HG02571 (cell line): ENCODE results near the gene TEX30.
"Not testable (repeated sequence)": the region's sequence is repeated elsewhere in the genome, so short reads cannot be mapped to it uniquely, and the experiment has no call there.

ENCODE experiments used
- ATAC-seq: cut with Tn5 transposase; IDR thresholded peaks from one replicate; pipeline ENCODE4 v1.9.1; 2021; ENCODE audit warnings: mild to moderate bottlenecking, moderate library complexity; ENCODE audit not compliant: unreplicated experiment

TEX30 gene

DNA sequence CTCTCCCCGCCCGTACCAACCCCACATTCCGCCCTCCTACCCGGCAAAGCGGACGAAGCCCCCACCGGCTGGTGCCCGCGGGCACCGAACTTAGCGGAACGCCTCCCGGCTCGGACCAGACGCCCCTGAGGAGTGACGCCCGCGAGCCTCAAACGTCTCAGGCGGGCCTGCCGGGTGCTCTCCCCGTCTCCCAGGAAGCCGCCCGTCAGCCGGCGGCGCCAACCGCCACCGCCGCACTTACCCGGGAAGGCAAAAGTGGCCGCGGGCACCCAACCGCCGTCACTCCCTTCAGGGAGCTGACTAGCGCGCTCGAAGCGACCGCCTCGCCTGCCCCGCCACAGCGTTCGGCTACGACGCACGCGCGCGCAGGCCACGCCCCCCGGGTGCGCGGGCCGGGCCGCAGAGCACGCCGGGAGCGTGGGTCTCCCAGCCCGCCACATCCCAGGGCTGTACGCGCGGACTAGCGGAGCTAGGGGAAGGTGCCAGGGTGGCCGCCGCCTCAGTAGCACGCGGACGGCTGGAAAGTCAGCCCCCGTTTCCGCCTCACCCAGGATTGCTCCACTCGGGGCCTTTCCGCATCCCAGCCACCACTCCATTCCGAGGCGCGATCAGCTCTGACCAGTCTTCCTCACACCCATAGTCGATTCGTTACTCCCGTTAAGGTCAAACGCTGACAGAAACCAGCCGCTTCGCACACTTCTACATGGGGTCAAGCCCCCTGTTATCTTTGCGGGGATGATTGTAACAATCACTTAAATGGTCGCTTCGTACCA lies at the start of gene TEX30:
Gene TEX30, minus strand, starts transcription at position 346 of the 773 bp plus-strand sequence. CDS start 3,760 bp downstream, outside the sequence.
- peak; percentile 94 for ATAC-seq

DNA sequence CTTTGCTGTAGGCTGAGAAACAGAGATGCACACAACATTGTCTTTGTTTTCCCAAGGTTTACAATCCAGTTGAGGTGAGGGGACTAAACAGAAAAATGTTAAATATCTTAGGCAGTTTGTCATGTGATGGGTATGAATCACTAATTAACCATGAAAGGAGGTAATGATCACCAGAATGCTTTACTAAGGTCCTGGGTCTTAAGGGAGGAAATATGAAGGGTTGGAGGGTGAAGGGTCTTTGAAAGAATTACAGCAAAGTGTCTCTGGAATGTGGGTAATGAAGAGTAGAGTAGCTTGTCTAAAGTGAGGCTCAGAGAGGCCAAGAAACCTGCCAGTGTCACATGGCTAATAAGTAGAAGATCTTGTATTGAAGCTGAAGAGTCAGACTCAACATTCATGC lies 44.3 kb upstream of the TEX30 start:
- no peak for ATAC-seq

DNA sequence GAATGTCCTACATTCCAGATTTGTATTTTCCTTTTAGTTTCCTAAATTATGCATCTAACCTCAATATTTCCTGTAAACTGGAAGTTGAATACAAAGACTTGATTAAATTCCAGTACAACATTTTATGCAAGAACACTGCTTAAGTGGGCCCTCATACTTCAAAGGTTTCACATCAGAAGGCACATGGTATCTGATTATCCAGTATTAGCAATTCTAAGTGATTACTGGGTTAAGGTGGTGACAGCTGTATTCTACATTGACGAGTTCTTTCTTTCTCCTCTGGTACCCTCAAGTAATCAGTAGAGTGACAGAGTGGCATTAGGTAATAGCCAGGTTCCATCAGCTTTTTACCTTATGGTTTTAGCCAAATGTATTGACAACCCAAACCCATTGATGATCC lies 43.7 kb upstream of the TEX30 start:
- ATAC-seq = no peak

DNA sequence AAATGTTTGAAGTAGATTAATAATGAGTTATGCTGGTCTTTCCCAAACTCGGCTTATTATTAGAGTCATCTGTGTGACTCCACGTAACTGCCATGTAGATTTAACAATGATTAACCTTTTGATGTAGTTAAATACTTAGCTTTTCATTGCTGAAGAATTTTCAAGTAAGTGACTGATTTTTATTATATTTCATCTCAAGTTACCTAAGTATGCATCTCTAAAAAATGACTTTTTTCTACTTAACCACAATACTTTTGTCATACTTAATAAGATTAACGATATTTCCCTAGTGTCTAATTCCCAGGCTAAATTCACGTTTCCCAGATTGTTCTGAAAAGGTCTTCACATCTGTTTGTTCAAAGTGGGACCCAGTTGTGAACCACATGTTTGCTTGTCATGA lies 43.1 kb upstream of the TEX30 start:
- ATAC-seq = no peak

DNA sequence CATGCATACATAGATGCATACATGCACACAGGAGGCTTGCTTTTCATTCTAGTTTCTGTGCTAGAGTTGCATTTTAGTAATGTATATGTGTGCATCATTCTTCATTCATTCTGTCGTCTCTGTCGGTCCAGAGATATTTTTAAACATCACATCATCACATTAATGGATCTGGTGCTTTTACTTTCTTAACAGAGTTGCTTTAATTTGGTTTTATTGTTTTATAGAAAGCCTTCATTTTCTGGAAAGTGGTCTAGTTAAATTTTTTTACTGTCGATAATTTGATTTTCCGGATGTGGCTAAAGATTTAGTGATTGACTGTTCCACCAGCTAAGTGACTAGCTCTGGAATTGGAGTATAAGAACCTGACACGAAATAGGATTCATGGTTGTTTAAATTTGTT lies 42.2 kb upstream of the TEX30 start:
- no peak for ATAC-seq

DNA sequence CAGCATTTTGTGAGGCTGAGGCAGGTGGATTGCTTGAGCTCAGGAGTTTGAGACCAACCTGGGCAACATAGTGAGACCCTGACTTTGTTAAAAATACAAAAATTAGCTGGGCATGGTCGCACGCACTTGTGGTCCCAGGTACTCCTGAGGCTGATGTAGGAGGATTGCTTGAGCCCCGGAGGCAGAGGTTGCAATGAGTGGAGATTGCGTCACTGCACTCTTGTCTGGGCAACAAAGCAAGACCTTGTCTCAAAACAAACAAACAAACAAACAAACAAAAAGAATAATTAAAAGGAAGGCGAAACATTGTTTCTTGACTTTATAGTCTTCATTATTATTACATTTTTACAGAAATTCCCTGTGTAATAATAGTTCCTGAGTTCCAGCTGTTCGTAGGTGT lies 41.2 kb upstream of the TEX30 start:
- ATAC-seq = no peak

DNA sequence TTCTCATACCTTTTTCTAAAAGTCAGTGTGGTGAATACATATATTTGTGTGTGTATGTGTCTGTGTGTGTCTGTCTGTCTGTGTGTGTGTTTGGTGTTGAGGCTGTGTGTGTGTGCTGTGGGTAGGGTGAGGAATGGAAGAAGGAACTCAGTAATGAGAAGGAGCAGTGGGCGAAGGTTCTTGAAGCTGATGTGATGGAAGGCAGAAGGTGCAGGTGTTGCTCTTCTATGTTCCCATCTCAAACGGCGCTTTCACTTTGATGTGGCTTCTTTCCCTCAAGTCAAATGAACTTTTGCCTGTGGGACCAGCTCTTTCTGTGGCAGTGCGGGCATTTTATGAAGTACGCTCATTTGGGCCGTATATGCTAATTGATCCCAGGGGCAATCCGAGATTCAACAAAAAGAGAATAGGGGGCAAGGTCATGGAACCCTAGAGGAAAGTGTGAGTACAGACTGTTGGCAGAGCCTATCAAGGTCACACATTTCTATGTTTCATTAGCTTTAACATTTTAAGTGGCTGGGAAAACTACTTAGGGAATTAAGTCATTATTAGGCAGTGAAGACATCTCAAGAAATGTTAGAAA lies 40.5 kb upstream of the TEX30 start:
- ATAC-seq = peak; percentile 80

DNA sequence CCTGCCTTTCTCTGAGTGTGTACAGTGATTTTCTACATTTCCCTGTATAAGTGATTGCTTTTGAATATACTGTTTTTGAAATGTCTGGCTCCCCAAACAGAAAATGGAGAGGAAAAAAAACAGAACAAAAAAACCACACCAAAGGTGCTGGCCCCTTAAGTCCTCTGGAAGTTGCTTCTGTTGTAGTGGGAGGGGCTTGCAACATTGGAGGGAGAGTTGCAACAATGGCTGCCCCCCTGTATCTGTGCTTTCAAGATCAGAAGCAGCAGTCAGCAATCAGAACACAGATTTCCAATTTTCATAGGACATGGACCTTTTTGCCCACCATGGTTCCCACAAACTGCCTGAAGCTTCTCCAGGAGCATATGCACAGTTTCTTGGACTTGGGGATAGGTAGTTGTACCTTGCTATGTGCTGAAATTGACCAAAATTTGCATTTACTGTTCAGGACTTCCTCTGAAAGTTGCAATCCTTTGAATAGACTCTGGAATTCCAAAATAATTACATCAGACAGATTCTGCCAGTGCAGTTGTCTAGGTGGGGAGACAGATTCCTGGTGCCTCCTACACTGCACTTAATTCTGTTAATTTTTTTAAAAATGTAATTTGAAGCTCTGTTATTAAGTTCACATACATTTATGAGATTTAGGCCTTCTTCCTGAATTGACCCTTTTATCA lies 39.2 kb upstream of the TEX30 start:
- no peak for ATAC-seq

DNA sequence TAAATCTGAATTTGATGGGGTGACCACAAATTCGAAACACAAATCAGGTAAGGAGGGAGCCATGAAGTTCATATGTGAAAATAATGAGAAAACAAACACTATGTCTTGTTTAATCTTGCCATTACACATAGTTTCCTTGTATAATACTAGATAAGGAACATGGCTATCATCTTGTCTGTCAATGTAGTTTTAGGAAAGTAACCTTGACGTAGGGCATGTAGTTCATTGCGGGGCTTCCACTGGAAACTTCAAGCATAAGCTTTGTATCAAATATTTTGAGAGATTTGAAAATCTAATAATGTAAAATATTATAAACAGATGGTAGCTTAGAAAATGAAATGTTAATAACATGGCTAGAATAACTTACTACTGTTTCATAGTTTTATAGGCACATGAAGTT lies 34.1 kb upstream of the TEX30 start:
- ATAC-seq = no peak

DNA sequence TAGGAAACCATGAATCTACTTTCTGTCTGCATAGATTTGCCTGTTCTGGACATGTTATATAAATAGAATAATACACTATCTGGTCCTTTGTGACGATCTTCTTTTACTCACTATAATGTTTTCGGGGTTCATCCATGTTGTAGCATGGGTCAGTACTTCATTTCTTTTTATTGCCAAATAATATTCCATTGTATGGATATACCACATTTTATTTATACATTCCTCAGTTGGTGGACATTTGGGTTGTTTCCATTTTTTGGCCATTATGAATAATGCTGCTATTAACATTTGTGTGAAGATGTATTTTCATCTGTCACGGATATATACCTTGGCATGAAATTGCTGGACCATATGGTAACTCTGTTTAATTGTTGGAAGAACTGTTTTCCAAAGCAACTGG lies 32.1 kb upstream of the TEX30 start:
- ATAC-seq = no peak

DNA sequence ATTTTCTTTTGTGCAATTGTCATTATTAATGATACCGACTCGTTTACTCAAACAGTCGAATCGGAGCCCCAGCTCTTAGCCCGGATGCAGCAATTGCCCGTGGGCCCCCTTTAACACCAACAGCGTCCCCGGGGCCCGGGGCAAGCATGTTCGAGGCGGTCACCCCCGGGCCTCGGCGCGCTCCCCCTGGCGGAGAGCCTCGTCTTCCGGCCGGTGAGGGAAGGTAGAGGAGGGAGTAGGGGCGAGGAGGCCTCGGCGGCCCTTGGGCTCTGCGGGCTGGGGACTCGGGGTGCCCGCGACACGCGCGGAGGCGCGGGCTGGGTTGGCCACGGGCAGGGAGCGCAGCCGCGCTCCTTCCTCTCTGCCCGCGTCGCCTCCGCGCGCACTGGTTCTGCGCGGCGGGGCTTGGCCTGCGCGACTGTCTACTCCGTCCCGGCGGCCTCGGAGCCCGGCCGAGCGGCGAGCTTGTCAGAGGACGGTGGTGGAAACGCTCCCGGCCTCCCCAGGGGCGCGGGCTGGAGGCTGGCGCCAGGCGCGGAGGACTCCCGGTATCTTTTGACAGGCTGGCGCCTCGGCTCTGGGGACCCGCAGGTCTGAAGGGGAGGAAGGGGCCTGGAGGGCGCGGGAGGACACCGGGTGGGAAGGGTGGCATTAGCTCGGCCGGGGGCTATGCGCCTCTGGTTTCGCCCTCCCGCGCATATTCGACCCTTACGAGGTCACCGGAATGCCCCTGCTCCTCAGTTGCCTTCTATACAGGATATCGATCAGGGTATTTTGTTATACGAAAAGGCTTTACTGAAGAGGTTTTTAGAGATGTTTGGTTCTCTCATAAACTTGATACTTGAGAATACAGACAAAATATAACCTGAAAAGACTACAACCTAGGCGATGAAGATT lies 26.8 kb upstream of the TEX30 start:
- peak; percentile 83 for ATAC-seq

DNA sequence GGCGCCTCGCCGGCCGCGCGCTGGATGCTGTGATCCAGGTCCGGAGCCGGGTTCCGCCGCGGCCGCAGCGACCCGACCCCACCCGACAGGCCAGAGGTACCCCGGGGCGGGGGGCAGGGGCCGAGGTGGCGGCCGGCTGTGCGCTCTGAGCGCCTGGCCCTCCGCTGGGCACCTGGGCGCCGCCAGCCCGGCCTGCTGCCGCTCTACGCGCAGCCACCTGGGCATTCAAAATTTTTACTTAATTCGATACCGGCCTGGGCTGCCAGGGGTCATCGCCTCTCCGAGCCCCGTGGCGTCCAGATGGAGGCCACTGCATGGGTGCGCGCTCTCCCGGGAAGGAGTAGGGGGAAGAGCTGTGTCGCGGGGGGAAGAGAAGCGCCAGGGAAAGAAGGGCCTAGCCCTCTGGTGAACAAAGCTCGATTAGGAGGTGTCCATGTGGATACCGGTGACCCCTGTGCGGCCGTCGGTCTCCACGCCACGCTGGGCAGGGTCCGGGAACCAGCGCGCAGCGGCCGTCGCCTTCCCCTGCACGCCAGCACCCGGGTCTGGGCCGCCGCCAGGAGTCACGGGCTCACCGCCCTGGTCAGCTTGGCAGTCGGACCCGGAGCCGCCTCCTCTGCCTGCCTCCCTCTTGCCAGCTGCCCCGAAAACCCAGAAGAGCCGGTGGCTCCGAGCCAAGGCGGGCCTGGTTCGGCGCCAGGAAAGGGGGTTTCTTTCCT lies 26.0 kb upstream of the TEX30 start:
- ATAC-seq = peak; percentile 10

DNA sequence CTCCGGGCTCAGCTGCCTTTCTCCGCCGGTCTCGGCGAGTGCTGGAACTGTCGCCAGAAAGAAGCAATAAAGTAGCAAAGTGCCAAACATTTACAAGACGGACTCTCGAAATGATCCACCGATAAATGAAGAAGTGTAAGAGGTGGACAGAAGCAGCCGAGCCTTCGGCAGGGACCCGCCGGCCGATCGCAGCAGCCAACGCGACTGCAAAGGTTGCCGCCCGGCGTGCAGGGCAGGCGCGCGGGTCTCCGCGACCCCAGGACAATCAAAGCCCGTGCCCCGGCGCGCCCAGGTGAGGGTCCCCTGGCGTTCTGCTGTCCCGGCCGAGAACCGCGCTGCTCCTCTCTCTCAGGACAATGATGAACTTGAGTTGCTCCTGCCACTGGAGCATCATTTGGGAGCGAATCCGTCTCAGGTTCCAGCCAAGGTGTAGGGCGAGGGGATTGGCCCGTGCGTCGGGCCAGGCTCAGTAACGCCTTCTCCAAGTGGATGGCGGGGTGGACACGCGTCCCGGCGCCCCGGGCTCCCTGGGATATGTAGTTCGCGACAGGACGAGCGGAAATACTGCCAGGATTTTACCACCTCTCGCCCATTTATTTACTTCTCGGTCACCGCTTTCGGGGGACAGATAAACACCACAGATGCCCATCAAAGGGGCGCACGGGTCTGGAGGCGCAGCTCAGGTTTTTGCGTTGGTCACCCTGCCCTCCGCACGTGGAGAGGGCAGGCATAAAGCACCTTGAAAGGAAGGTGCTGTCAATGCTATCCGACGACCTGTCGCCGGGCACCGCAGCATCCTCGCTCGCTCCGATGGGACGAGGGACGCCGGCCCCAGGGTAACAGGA lies 25.2 kb upstream of the TEX30 start, which contains the start of the genes BIVM and POGLUT2:
Gene BIVM, plus strand, starts transcription at position 539 of the 845 bp plus-strand sequence. CDS start 8,149 bp downstream, outside the sequence.
Gene POGLUT2, minus strand, starts transcription at position 396 of the 845 bp plus-strand sequence. Its CDS starts 306 bp downstream, at position 90.
- peak; percentile 72 for ATAC-seq

DNA sequence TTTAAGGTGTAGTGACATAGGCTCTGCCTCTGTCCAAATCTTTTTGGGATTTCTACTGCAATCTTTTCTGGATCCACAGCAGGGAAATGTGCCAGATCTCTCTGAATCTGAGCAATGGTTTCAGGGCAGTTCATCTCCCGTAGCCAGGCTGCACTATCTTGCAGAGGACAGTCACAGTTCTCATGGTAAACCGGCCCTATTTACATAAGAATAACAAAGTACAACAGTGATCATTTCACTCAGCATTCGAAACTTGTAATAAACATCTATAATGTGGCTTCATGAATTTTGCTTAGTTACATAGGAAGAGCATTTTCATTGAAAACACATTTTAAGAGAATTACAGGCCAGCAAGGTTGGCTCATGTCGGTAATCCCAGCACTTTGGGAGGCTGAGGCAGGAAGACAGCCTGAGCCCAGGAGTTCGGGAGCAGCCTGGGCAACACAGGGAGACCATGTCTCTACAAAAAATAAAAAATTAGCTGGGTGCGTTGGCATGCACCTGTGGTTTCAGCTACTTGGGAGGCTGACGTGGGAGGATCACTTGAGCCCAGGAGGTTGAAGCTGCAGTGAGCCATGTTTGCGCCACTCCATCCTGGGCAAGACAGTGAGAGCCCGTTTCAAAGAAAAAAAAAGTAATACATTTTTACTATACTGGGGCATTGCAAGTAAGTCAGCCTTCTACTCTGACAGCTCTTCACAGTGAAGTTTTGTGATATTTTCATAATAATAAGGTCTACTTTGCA lies 20.2 kb upstream of the TEX30 start:
- ATAC-seq = no peak

DNA sequence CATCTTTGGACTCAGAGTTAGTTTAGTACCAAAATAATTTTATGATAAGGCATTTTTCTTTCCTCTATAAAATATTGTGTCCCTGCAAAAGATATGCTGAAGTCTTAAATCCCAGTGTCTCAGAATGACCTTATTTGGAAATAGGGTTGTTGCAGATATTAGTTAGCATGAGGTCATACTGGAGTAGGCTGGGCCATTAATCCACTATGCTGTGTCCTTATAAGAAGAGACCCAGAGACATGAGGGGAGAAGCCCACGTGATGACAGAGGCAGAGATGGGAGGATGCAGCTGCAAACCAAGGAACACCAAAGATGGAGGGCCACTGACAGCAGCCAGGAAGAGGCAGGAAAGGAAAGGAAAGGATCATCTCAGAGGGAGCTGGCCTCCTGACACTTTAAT lies 18.8 kb upstream of the TEX30 start:
- ATAC-seq = no peak

DNA sequence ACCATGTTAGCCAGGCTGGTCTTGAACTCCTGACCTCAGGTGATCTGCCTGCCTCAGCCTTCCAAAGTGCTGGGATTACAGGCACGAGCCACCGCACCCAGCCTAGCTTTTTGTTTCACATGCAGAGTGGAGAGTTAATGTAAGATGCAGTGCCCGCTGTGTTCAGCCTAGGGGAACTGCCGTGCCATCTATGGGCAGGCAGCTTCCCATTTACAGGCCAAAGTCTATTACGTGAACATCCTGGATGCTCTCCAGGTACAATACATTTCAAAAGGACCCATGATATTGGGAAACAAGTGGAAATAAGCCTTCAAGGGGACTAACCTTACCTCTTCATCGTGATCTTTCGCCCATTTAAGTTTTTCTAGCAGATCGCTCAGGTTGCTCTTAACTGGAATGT lies 15.1 kb upstream of the TEX30 start:
- ATAC-seq = no peak

DNA sequence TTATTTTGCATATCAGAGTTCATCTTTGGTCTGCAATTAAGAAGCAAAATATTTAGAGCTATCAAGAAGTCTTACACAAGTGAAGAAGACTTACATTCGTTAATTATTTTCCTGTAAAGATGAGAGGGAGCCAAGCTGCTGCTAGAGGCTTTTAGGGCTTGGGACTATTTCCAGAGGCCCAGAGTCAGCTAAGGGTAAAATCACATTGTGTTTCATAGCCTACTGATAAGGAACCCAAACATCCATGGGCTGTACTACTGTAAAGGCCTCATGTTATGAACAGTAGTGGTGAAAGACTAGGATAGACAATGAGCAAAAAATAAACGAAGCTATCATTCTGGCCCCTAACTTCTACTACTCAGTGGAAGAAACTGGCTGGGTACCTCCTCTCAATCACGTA lies 10.9 kb upstream of the TEX30 start:
- no peak for ATAC-seq

DNA sequence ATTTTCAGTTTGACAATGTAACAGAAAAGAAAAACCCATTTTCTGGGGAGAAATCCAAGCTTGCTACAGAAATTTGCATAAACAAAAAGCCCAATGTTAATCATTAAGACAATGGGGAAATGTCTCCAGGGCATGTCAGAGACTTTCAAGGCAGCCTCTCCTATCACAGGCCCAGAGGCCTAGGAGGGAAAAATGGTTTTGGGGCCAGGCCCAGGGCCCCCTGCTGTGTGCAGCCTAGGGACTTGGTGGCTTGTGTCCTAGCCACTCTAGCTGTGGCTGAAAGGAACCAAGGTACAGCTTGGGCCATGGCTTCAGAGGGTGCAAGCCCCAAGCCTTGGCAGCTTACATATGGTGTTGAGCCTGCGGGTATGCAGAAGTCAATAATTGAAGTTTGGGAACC lies 8.0 kb upstream of the TEX30 start:
- no peak for ATAC-seq

DNA sequence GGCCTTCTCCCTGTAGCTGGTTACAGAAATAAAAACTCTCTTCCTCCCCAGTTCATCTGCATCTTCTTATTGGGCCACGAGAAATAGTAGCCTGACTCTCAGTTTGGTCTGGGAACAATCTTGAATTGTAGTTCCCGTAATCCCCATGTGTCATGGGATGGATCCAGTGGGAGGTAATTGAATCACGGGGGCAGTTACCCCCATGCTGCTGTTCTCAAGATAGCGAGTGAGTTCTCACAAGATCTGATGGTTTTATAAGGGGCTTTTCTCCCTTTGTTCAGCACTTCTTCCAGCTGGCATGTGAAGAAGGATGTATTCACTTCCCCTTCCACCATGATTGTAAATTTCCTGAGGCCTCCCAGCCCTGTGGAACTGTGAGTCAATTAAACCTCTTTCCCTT lies 7.1 kb upstream of the TEX30 start:
- ATAC-seq = not testable (repeated sequence)
